Nephron (organoid): Measurements from ENCODE around the gene GSG1L2.
A peak's percentile ranks its signal among the peaks of the same experiment; 100 is the strongest.

Experiments
- H3K27ac Mint-ChIP-seq, 3 experiments: 2 replicates each; pipeline ENCODE4 v1.8.0; 2020; ENCODE audit warnings: mixed read lengths in 3 of 3, mild to moderate bottlenecking in 2 of 3, moderate library complexity in 1 of 3
- H3K27me3 Mint-ChIP-seq: 2 replicates; pipeline ENCODE4 v1.8.0; 2021; ENCODE audit warnings: low read depth, mild to moderate bottlenecking, moderate library complexity, mixed read lengths
- H3K36me3 Mint-ChIP-seq: 2 replicates; pipeline ENCODE4 v1.8.0; 2020; ENCODE audit warnings: low read depth, mixed read lengths
- H3K4me1 Mint-ChIP-seq: 2 replicates; pipeline ENCODE4 v1.8.0; 2020; ENCODE audit warnings: mixed read lengths
- H3K4me3 Mint-ChIP-seq, 3 experiments: 2 replicates each; pipeline ENCODE4 v1.8.0; 2020; ENCODE audit warnings: mild to moderate bottlenecking in 3 of 3, mixed read lengths in 3 of 3, moderate library complexity in 2 of 3
- H3K9me3 Mint-ChIP-seq: 2 replicates; pipeline ENCODE4 v1.8.0; 2020; ENCODE audit warnings: mixed read lengths
- TF ChIP-seq, protein P1 (sequence below), 3 experiments: fragments of 200-600 bp; sonication (generic); IDR thresholded peaks; one replicate each; pipeline ENCODE4 v1.5.0; 2021; ENCODE audit warnings: antibody characterized with exemption in 3 of 3; ENCODE audit not compliant: unreplicated experiment in 3 of 3

Gene GSG1L2

DNA sequence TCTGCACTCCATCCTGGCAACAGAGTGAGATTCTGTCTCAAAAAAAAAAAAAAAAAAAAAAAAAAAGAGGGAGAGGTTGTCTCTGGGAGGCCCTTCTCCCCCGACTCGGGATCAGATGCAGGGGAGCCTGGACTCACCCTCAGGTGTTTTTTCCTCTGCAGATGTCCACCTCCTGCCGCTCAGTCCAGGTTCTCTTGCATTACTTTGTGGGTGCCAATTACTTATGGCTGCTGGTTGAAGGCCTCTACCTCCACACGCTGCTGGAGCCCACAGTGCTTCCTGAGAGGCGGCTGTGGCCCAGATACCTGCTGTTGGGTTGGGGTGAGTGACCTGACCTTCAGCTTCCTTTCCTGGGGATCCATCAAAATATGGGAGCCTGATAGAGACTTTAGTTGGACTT lies 37.9 kb upstream of the GSG1L2 start:
- Mint-ChIP-seq H3K27me3 (peaks cover 5% of the 10 kb centered on the region), H3K9me3 (peaks cover 37% of the 10 kb centered on the region), H3K4me1 (no peaks in the 10 kb centered on the region), H3K27ac (no peak overlapping the region), H3K36me3 (no peaks in the 10 kb centered on the region), H3K4me3 (no peak overlapping the region)
- TF ChIP-seq, protein P1, sequence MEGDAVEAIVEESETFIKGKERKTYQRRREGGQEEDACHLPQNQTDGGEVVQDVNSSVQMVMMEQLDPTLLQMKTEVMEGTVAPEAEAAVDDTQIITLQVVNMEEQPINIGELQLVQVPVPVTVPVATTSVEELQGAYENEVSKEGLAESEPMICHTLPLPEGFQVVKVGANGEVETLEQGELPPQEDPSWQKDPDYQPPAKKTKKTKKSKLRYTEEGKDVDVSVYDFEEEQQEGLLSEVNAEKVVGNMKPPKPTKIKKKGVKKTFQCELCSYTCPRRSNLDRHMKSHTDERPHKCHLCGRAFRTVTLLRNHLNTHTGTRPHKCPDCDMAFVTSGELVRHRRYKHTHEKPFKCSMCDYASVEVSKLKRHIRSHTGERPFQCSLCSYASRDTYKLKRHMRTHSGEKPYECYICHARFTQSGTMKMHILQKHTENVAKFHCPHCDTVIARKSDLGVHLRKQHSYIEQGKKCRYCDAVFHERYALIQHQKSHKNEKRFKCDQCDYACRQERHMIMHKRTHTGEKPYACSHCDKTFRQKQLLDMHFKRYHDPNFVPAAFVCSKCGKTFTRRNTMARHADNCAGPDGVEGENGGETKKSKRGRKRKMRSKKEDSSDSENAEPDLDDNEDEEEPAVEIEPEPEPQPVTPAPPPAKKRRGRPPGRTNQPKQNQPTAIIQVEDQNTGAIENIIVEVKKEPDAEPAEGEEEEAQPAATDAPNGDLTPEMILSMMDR (IDR thresholded peaks at IDR 0.05; ENCODE audit: unreplicated experiment in 3 of 3): no peak

DNA sequence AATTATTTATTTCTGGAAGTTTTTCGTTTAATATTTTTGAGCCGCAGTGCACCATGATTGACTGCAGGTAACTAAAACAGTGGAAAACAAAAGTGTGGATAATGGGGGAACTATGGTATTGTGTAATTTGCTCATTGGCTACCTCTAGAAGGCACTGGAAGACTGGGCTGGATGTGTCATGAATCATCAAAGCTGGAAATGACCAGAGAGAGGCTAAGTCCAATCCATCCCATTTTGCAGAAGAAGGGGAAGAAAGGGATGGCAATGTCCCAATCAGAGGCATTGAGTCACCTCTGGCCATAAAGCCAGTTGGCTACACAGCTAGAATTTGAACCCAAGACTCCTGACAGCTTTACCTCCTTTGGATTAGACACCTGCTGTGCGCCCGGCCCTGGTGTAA lies 33.2 kb upstream of the GSG1L2 start:
- H3K27ac Mint-ChIP-seq: no peak overlapping the region

GRCh38 chr17:9854255-9854654 lies 32.4 kb upstream of the GSG1L2 start:
- no peak overlapping the region for H3K4me3 Mint-ChIP-seq
- no peaks in the 10 kb centered on the region for H3K4me1 Mint-ChIP-seq
- peaks cover 20% of the 10 kb centered on the region for H3K9me3 Mint-ChIP-seq
- TF ChIP-seq, protein P1 (IDR thresholded peaks at IDR 0.05; ENCODE audit: unreplicated experiment in 3 of 3): no peak
- no peaks in the 10 kb centered on the region for H3K36me3 Mint-ChIP-seq
- no peak overlapping the region for H3K27ac Mint-ChIP-seq
- H3K27me3 Mint-ChIP-seq: peaks cover 4% of the 10 kb centered on the region

More for the DNA sequence above, 33.2 kb upstream of the GSG1L2 start:
- TF ChIP-seq, protein P1 (IDR thresholded peaks at IDR 0.05; ENCODE audit: unreplicated experiment in 3 of 3): no peak
- Mint-ChIP-seq H3K4me3 (no peak overlapping the region), H3K9me3 (peaks cover 23% of the 10 kb centered on the region), H3K27me3 (peaks cover 4% of the 10 kb centered on the region), H3K36me3 (no peaks in the 10 kb centered on the region), H3K4me1 (no peaks in the 10 kb centered on the region)

DNA sequence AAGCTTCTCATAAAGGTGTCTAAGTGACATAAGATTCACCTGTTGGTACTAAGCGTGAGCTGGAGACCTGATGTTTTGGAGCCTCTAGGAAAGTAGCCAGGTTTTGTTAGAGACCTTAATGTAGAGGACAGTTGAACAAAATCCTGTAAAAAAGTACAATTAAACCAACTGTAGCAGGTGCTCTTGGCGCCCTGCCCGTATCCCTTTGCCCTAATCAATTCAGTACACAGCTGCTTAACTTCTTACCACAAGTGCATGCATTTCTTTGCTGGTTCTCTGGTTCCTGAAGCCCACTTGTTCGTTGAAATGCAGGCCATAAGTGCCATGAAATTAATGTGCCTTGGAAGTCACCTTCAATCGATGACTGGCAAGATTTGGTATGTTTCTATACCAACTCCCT lies 28.3 kb upstream of the GSG1L2 start:
- Mint-ChIP-seq H3K9me3 (peaks cover 6% of the 10 kb centered on the region), H3K36me3 (no peaks in the 10 kb centered on the region), H3K27ac (no peak overlapping the region), H3K4me3 (no peak overlapping the region), H3K27me3 (peaks cover 4% of the 10 kb centered on the region), H3K4me1 (no peaks in the 10 kb centered on the region)
- TF ChIP-seq, protein P1 (IDR thresholded peaks at IDR 0.05; ENCODE audit: unreplicated experiment in 3 of 3): no peak

DNA sequence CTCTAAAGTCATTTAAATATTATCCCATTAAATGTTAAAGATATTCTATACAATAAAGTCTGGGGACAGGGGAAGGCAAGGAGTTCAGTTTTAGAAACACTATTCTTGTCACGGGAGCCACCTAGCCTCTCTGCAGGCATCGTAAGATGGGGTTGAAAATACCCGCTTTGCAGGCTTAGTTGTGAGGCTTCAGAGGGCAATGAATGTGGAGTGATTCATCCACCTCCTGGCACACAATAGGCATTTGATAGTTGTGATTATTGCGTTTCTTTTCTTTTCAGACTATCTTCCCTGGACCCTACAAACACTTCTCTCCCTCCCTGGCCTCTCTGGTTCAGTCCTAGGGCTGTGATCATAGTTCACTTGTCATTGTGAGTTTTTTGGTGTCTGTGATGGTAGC lies 23.4 kb upstream of the GSG1L2 start:
- Mint-ChIP-seq H3K27me3 (no peaks in the 10 kb centered on the region), H3K36me3 (no peaks in the 10 kb centered on the region), H3K4me1 (peaks cover 14% of the 10 kb centered on the region), H3K4me3 (no peak overlapping the region), H3K9me3 (no peaks in the 10 kb centered on the region), H3K27ac (peak overlapping the region in 1 of 3 experiments; percentile 13)
- TF ChIP-seq, protein P1 (IDR thresholded peaks at IDR 0.05; ENCODE audit: unreplicated experiment in 3 of 3): no peak

GRCh38 chr17:9844153-9844552 lies 22.3 kb upstream of the GSG1L2 start:
- Mint-ChIP-seq H3K4me1 (peaks cover 16% of the 10 kb centered on the region), H3K27ac (no peak overlapping the region), H3K27me3 (no peaks in the 10 kb centered on the region), H3K4me3 (no peak overlapping the region), H3K36me3 (no peaks in the 10 kb centered on the region), H3K9me3 (no peaks in the 10 kb centered on the region)
- TF ChIP-seq, protein P1 (IDR thresholded peaks at IDR 0.05; ENCODE audit: unreplicated experiment in 3 of 3): no peak
